ENCODE results near the gene ZNF211.

Gene ZNF211

DNA sequence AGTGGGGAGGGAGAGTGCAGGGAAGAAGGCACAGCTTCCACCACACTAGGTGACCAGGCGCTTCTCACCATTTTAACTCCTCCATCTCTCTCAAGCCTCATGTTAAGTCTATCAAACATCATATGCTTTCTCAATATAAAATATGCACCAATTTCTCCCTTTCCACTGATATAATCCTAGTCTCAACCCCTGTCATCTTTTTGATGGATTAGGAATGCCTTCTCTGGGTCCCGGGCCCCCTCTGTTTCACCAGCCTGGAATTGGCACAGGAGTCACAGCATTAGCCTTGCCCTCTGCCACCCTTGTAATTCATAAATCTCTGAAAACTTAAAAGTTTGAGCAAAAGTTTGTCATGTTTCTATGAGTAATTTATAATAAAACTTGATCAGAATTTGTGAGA, 35.7 kb downstream of the ZNF211 start, which contains the start of gene ZSCAN4:
ZSCAN4 (plus strand) TSS at position 301 of the 400 bp plus-strand sequence. CDS start 7,211 bp downstream, outside the sequence.
- no peak for DNase-seq (ENCODE audit: extremely low spot score)
- POLR2A ChIA-PET: no interaction called here
- CTCF ChIA-PET: interaction anchor here (2.7 kb wide), 1 partner anchor 11 kb away, joined by 8 read pairs; no protein-coding TSS in a partner anchor
- TF ChIP-seq, protein P1, sequence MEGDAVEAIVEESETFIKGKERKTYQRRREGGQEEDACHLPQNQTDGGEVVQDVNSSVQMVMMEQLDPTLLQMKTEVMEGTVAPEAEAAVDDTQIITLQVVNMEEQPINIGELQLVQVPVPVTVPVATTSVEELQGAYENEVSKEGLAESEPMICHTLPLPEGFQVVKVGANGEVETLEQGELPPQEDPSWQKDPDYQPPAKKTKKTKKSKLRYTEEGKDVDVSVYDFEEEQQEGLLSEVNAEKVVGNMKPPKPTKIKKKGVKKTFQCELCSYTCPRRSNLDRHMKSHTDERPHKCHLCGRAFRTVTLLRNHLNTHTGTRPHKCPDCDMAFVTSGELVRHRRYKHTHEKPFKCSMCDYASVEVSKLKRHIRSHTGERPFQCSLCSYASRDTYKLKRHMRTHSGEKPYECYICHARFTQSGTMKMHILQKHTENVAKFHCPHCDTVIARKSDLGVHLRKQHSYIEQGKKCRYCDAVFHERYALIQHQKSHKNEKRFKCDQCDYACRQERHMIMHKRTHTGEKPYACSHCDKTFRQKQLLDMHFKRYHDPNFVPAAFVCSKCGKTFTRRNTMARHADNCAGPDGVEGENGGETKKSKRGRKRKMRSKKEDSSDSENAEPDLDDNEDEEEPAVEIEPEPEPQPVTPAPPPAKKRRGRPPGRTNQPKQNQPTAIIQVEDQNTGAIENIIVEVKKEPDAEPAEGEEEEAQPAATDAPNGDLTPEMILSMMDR (IDR thresholded peaks at IDR 0.05; ENCODE audit: control extremely low read depth, extremely low read depth, low read depth, missing control alignments): no peak

DNA sequence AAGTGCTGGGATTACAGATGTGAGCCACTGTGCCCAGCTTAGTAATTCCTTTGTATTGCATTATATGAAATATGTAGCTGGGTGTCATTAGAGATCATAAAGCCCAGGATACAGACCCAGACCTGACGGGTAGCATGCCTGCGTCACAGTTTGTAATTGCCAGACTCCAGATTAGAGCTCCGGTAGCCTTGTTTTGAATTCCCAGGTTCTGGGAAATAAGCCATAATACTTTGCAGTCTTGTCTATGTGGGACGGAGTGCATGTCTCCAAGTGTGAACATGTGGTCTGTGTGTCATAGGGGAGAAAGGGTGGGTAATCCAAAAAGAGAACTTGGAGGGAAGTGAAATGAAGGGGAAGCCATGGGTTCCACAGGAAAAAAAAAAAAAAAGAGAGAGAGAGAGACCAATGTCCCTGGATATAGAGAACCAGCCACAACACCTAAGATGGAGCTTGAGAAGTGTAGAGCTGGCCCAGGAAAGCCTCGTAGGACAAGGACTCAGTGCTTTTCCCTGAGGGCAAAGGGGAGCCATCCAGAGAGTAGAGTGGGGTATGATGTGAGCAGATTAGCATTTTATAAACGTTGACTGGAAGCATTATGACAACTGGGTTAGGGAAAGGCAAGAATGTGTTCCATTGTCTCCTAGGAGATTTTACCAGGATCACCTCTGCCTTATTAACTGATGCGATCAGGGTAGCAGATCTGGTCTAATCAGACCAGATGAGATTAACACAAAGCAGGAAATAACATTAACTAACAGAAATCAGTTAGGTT, 38.3 kb downstream of the ZNF211 start:
- ChIA-PET POLR2A (no interaction called here), CTCF (interaction anchor here (1.6 to 2.7 kb wide), 3 partner anchors 11 to 54 kb away, joined by 3 to 8 read pairs (median 7); partner anchors contain the start of gene ZNF551)
- TF ChIP-seq, protein P1 (IDR thresholded peaks at IDR 0.05; ENCODE audit: control extremely low read depth, extremely low read depth, low read depth, missing control alignments): no peak
- no peak for DNase-seq (ENCODE audit: extremely low spot score)

DNA sequence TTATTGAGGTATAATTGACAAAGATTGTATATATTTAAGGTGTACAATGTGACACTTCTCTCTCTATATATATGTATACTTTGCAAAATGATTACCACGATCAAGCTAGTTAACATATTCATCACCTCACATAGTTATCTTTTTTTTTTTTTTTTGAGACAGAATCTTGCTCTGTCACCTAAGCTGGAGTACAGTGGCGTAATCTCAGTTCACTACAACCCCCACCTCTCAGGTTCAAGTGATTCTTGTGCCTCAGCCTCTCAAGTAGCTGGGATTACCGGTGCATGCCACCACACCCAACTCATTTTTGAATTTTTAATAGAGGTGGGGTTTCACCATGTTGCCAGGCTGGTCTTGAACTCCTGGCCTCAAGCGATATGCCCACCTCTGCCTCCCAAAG, 39.5 kb downstream of the ZNF211 start:
- TF ChIP-seq, protein P1 (IDR thresholded peaks at IDR 0.05; ENCODE audit: control extremely low read depth, extremely low read depth, low read depth, missing control alignments): no peak
- ChIA-PET CTCF (interaction anchor here (0.8 to 2.6 kb wide), 3 partner anchors 10 to 856 kb away, joined by 3 to 7 read pairs (median 3); partner anchors contain the start of gene ZNF551), POLR2A (no interaction called here)
- DNase-seq (ENCODE audit: extremely low spot score): no peak

DNA sequence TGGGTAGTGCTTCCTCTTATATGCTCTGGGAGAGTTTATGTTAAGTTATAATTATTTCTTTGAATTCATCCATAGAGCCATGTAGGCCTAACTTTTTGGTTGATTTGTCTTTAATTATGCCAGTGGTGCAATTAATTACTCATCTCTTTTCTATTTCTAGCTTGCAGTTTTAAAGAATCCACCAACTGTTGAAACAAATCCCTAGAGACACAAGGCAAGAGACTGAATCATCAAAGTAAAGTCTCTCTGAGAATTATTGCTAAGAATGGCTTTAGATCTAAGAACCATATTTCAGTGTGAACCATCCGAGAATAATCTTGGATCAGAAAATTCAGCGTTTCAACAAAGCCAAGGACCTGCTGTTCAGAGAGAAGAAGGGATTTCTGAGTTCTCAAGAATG, 42.9 kb downstream of the ZNF211 start:
- no peak for DNase-seq (ENCODE audit: extremely low spot score)
- TF ChIP-seq, protein P1 (IDR thresholded peaks at IDR 0.05; ENCODE audit: control extremely low read depth, extremely low read depth, low read depth, missing control alignments): no peak
- ChIA-PET POLR2A (no interaction called here), CTCF (no interaction called here)

DNA sequence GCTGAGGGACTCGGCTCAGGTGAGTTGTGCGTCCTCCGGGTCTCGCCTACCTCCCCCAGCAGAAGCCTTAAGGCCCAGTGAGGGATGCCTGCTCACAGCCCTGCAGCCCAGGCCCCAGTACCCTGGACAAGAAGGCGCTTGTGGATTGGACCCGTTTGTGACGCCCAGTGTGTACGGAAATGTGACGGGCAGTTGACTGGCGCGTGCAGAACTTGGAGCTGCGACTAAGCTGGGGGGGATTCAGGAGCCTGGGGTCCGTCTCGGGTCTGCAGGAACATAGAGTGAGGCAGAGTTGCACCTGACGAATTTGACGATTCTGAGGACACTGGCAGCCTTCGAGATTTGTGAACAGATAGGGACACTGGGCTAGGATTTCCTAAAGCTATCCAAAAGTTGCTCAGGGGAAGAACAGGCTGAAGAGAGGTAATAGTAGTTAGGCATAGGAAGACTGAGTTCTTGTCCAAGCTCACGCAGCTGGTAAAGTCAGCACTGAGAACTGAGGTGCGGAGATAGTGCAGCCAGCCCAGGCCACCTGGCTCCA, 49.3 kb downstream of the ZNF211 start:
- ChIA-PET POLR2A (interaction anchor here (1.2 kb wide), 1 partner anchor 25 kb away, joined by 4 read pairs; no protein-coding TSS in a partner anchor), CTCF (interaction anchor here (0.9 to 2.0 kb wide), 6 partner anchors 9 to 276 kb away, joined by 3 to 7 read pairs (median 4); partner anchors contain the start of gene ZNF211)
- TF ChIP-seq, protein P1 (IDR thresholded peaks at IDR 0.05; ENCODE audit: control extremely low read depth, extremely low read depth, low read depth, missing control alignments): no peak
- DNase-seq (ENCODE audit: extremely low spot score): no peak

DNA sequence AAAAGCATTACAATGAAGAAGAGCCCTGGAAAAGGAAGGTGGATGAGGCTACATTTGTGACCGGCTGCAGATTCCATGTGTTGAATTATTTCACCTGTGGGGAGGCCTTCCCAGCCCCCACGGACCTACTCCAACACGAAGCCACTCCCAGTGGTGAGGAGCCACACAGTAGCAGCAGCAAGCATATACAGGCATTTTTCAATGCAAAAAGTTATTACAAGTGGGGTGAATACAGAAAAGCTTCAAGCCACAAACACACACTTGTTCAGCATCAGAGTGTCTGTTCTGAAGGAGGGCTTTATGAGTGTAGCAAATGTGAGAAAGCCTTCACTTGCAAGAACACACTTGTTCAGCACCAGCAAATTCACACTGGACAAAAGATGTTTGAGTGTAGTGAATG, 53.8 kb downstream of the ZNF211 start:
- POLR2A ChIA-PET: no interaction called here
- TF ChIP-seq, protein P1 (IDR thresholded peaks at IDR 0.05; ENCODE audit: control extremely low read depth, extremely low read depth, low read depth, missing control alignments): no peak
- CTCF ChIA-PET: no interaction called here
- DNase-seq (ENCODE audit: extremely low spot score): no peak
